ENCODE measurements around the gene SYNE4. TPM values are rescaled to one million over a fixed set of nuclear protein-coding genes. Genes with fewer than 3 reads are reported as not detected.

SYNE4 gene
- total RNA-seq, 4 donors from 2014 or later: 1.2 to 9.0 (median 2.9) TPM; not detected in 1

- 84 to 92% methylated on average over 5 to 8 of the region's 8 CpGs for WGBS, 2 donors (ENCODE audit: low coverage in 1 of 2)
- in situ Hi-C loops (cut with MboI; ENCODE audit: low pct_ligation_motif_present in 1 of 4, low pct_unique_long_range_greater_than_20kb in 1 of 4, low sequenced_read_pairs in 3 of 4): no loop called here
- Histone ChIP-seq H3K4me3 (no peak overlapping the region), H3K36me3 (no peaks in the 10 kb centered on the region), H3K9me3 (no peaks in the 10 kb centered on the region), H3K4me1 (peaks cover 13 to 26% (median 20%) of the 10 kb centered on the region in 4 donors), H3K27ac (no peak overlapping the region), H3K27me3 (peaks cover 9% of the 10 kb centered on the region)
- intact Hi-C loops (cut with DNase I; ENCODE audit: low total_unique reads): no loop called here
- no peak for DNase-seq
- TF ChIP-seq POLR2AphosphoS5 (IDR thresholded peaks at IDR 0.05): no peak
- no peak for TF ChIP-seq EP300 (IDR thresholded peaks at IDR 0.05; ENCODE audit: low read depth)
- TF ChIP-seq, protein P1, sequence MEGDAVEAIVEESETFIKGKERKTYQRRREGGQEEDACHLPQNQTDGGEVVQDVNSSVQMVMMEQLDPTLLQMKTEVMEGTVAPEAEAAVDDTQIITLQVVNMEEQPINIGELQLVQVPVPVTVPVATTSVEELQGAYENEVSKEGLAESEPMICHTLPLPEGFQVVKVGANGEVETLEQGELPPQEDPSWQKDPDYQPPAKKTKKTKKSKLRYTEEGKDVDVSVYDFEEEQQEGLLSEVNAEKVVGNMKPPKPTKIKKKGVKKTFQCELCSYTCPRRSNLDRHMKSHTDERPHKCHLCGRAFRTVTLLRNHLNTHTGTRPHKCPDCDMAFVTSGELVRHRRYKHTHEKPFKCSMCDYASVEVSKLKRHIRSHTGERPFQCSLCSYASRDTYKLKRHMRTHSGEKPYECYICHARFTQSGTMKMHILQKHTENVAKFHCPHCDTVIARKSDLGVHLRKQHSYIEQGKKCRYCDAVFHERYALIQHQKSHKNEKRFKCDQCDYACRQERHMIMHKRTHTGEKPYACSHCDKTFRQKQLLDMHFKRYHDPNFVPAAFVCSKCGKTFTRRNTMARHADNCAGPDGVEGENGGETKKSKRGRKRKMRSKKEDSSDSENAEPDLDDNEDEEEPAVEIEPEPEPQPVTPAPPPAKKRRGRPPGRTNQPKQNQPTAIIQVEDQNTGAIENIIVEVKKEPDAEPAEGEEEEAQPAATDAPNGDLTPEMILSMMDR (IDR thresholded peaks at IDR 0.05): no peak
- TF ChIP-seq POLR2A (IDR thresholded peaks at IDR 0.05): no peak
These were observed 15.5 kb downstream of the SYNE4 start for GRCh38 chr19:35992907-35993765.

- H3K36me3 ChIP-seq: no peaks in the 10 kb centered on the region
- DNase-seq: no peak
- peaks cover 22% of the 10 kb centered on the region for H3K27me3 ChIP-seq
- H3K9me3 ChIP-seq: no peaks in the 10 kb centered on the region
- WGBS, 2 donors (ENCODE audit: low coverage in 1 of 2): 80 to 82% methylated on average over 2 to 7 of the region's 7 CpGs
- H3K4me3 ChIP-seq: no peak overlapping the region
- TF ChIP-seq EP300 (IDR thresholded peaks at IDR 0.05; ENCODE audit: low read depth) (no peak), POLR2AphosphoS5 (IDR thresholded peaks at IDR 0.05) (no peak), POLR2A (IDR thresholded peaks at IDR 0.05) (no peak)
- TF ChIP-seq, protein P1 (IDR thresholded peaks at IDR 0.05): no peak
- H3K27ac ChIP-seq: no peak overlapping the region
- in situ Hi-C loops (cut with MboI; ENCODE audit: low pct_ligation_motif_present in 1 of 4, low pct_unique_long_range_greater_than_20kb in 1 of 4, low sequenced_read_pairs in 3 of 4): no loop called here
- peaks cover 13 to 30% (median 24%) of the 10 kb centered on the region in 4 donors for H3K4me1 ChIP-seq
- intact Hi-C loops (cut with DNase I; ENCODE audit: low total_unique reads): no loop called here
These were observed 16.7 kb downstream of the SYNE4 start for GRCh38 chr19:35991731-35992450.

GRCh38 chr19:35990771-35991730 is 17.6 kb downstream of the SYNE4 start:
- H3K36me3 ChIP-seq: no peaks in the 10 kb centered on the region
- TF ChIP-seq POLR2A (IDR thresholded peaks at IDR 0.05) (no peak), POLR2AphosphoS5 (IDR thresholded peaks at IDR 0.05) (no peak), EP300 (IDR thresholded peaks at IDR 0.05; ENCODE audit: low read depth) (no peak)
- TF ChIP-seq, protein P1 (IDR thresholded peaks at IDR 0.05): no peak
- H3K4me1 ChIP-seq: peaks cover 5 to 25% (median 20%) of the 10 kb centered on the region in 4 donors
- intact Hi-C loops (cut with DNase I; ENCODE audit: low total_unique reads): no loop called here
- no peak overlapping the region for H3K4me3 ChIP-seq
- peaks cover 30% of the 10 kb centered on the region for H3K27me3 ChIP-seq
- DNase-seq: no peak
- in situ Hi-C loops (cut with MboI; ENCODE audit: low pct_ligation_motif_present in 1 of 4, low pct_unique_long_range_greater_than_20kb in 1 of 4, low sequenced_read_pairs in 3 of 4): no loop called here
- no peaks in the 10 kb centered on the region for H3K9me3 ChIP-seq
- WGBS, 2 donors (ENCODE audit: low coverage in 1 of 2): 79 to 83% methylated on average over 4 to 10 of the region's 10 CpGs
- H3K27ac ChIP-seq: no peak overlapping the region
